ENCODE results near the gene NEUROD4. TPM values are rescaled to one million over a fixed set of nuclear protein-coding genes. Genes with fewer than 3 reads are reported as not detected.

Gene NEUROD4
- polyA plus RNA-seq, 1 experiment: not detected

DNA sequence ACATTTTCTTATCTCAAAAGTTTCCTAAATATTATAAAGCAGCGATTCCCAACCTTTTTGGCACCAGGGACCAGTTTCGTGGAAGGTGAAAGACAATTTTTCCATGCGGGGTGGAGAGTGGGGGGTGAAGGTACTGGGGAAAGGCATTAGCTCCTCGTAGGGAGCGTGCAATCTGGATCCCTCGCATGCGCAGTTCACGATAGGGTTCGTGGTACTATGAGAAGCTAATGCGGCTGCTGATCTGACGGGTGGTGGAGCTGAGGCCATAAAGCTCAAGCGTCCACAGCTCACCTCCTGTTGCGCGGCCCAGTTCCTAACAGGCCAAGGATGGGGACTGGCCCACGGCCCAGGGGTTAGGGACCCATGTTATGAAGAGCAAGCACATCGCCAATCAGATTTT is 29.9 kb downstream of the NEUROD4 start:
- CTCF ChIA-PET: interaction anchor here (1.3 to 1.9 kb wide), 3 partner anchors 19 to 34 kb away, joined by 5 to 6 read pairs (median 6); no protein-coding TSS in a partner anchor
- Histone ChIP-seq H3K4me3 (ENCODE audit: low read depth, low read length) (no peak overlapping the region), H3K27me3 (ENCODE audit: control insufficient read depth, insufficient read depth, low read length) (no peaks in the 10 kb centered on the region), H3K36me3 (ENCODE audit: control insufficient read depth, insufficient read depth, low read length) (no peaks in the 10 kb centered on the region)
- TF ChIP-seq, protein P1, sequence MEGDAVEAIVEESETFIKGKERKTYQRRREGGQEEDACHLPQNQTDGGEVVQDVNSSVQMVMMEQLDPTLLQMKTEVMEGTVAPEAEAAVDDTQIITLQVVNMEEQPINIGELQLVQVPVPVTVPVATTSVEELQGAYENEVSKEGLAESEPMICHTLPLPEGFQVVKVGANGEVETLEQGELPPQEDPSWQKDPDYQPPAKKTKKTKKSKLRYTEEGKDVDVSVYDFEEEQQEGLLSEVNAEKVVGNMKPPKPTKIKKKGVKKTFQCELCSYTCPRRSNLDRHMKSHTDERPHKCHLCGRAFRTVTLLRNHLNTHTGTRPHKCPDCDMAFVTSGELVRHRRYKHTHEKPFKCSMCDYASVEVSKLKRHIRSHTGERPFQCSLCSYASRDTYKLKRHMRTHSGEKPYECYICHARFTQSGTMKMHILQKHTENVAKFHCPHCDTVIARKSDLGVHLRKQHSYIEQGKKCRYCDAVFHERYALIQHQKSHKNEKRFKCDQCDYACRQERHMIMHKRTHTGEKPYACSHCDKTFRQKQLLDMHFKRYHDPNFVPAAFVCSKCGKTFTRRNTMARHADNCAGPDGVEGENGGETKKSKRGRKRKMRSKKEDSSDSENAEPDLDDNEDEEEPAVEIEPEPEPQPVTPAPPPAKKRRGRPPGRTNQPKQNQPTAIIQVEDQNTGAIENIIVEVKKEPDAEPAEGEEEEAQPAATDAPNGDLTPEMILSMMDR (IDR thresholded peaks at IDR 0.05; ENCODE audit: insufficient read depth, low read depth, low read length): no peak
- POLR2A ChIA-PET: no interaction called here
- no peak for DNase-seq (ENCODE audit: low read depth)

DNA sequence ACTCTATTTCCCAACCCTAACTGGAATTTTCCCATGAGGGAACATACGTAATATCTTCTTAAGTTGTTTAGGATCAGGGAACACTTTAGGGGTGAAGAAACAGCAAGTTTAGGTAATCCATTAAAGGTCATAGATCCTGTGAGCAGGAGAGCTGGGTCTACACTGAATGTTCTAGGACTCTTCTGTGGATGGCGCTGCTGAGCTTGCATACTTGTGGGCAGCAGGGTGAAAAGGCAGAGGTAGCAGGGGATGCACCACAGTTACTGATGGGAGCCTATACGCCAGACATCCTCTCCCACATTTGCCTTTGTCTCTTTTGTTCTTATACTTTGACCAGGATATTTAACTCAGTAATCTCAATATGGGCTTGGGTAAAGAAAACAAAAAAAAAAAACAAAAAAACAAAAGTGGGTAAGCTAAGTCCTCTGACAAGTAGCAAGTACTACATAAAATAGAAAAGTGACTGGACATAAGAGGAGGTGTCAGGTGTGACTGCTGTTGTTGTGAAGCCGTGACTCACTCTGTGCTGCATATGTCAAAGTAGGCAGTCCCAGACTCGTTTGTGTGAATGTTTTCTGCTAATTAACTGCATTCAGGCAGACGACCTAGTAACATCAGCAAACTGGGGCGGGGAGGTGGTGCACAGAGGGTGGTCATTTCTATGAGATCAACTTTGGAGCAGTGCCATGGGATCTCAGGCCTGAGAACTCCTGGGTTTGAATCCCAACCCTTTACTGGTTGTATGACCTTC is 31.6 kb downstream of the NEUROD4 start:
- Histone ChIP-seq H3K36me3 (ENCODE audit: control insufficient read depth, insufficient read depth, low read length) (no peaks in the 10 kb centered on the region), H3K27me3 (ENCODE audit: control insufficient read depth, insufficient read depth, low read length) (no peaks in the 10 kb centered on the region), H3K4me3 (ENCODE audit: low read depth, low read length) (no peak overlapping the region)
- no peak for DNase-seq (ENCODE audit: low read depth)
- ChIA-PET POLR2A (no interaction called here), CTCF (interaction anchor here (0.7 to 2.4 kb wide), 2 partner anchors 17 to 58 kb away, joined by 4 to 9 read pairs; no protein-coding TSS in a partner anchor)
- TF ChIP-seq, protein P1 (IDR thresholded peaks at IDR 0.05; ENCODE audit: insufficient read depth, low read depth, low read length): no peak

DNA sequence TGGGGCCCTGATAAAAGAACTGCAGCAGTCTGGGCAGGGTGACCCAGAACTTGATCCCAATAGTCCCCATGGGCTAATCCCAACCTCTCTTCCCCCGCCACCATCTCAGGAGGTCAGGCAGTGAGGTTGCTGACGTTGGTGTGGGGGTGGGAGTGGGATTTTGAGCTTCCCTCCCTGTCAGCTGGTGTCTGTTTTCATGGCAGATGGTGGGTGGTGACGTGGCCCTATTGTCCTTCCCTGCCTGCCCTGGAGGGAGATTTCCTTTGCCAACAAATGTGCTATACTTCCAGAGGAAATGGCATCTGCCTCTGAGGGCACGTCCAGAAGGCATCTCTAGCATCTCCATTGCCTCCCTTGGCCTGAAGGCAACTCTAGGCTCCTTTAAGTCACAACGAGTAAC is 37.7 kb downstream of the NEUROD4 start:
- Histone ChIP-seq H3K36me3 (ENCODE audit: control insufficient read depth, insufficient read depth, low read length) (no peaks in the 10 kb centered on the region), H3K27me3 (ENCODE audit: control insufficient read depth, insufficient read depth, low read length) (no peaks in the 10 kb centered on the region), H3K4me3 (ENCODE audit: low read depth, low read length) (no peak overlapping the region)
- TF ChIP-seq, protein P1 (IDR thresholded peaks at IDR 0.05; ENCODE audit: insufficient read depth, low read depth, low read length): no peak
- CTCF ChIA-PET: interaction anchor here (3.0 kb wide), 1 partner anchor 10 kb away, joined by 18 read pairs; no protein-coding TSS in a partner anchor
- no peak for DNase-seq (ENCODE audit: low read depth)
- POLR2A ChIA-PET: no interaction called here

DNA sequence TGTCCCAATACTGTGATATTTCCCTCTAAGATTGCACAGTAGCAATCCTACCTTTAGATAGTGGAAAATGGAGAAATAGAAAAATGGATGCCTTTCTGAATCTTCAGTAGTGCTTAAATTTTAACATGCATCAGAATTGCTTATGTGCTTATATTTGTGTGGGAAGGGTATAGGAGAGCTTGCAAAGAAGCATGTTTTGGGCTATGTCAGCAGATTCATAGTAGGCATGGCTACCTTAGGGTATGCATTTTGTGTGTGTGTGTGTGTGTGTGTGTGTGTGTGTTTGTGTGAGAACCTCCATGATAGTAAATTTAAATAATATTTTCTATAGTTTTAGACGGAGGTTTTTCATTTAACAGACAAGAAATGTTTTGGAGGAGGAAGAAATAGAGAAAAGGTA is 38.3 kb downstream of the NEUROD4 start:
- TF ChIP-seq, protein P1 (IDR thresholded peaks at IDR 0.05; ENCODE audit: insufficient read depth, low read depth, low read length): no peak
- ChIA-PET POLR2A (no interaction called here), CTCF (interaction anchor here (3.0 kb wide), 1 partner anchor 10 kb away, joined by 18 read pairs; no protein-coding TSS in a partner anchor)
- no peak for DNase-seq (ENCODE audit: low read depth)
- no peak overlapping the region for H3K4me3 ChIP-seq (ENCODE audit: low read depth, low read length)
- no peaks in the 10 kb centered on the region for H3K27me3 ChIP-seq (ENCODE audit: control insufficient read depth, insufficient read depth, low read length)
- H3K36me3 ChIP-seq (ENCODE audit: control insufficient read depth, insufficient read depth, low read length): no peaks in the 10 kb centered on the region

DNA sequence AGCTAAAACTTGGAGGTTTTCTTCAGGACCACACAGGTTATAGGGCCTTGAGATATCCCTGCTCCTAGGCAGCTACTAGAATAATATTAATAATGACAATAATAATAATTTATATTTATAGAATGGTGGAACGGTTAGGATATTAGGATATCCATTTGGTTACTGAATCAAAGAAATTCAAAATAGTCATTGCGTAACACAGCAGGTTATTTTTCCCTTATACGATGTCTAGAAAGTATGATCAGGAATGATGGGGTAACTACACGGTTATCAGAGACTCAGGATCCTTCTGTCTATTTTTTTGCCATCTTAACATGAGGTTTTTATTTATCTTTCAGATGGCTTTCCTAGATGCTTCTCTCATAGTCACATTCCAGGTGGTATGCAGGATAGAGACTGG is 39.0 kb downstream of the NEUROD4 start:
- no peak overlapping the region for H3K4me3 ChIP-seq (ENCODE audit: low read depth, low read length)
- no peaks in the 10 kb centered on the region for H3K36me3 ChIP-seq (ENCODE audit: control insufficient read depth, insufficient read depth, low read length)
- ChIA-PET CTCF (interaction anchor here (3.0 kb wide), 1 partner anchor 9 kb away, joined by 18 read pairs; no protein-coding TSS in a partner anchor), POLR2A (no interaction called here)
- DNase-seq (ENCODE audit: low read depth): no peak
- no peaks in the 10 kb centered on the region for H3K27me3 ChIP-seq (ENCODE audit: control insufficient read depth, insufficient read depth, low read length)
- TF ChIP-seq, protein P1 (IDR thresholded peaks at IDR 0.05; ENCODE audit: insufficient read depth, low read depth, low read length): no peak

Measured in BJ (cell line).